SU-DHL-6 (cell line): ENCODE measurements around the gene TNS4.

ENCODE experiments used
- H2AFZ ChIP-seq: fragments of 200-600 bp; sonication (generic); 2 replicates; pipeline ENCODE4 v1.6.1; 2014; ENCODE audit warnings: low read depth, mild to moderate bottlenecking, moderate library complexity, mixed read lengths, antibody characterized with exemption, low read length; ENCODE audit not compliant: severe bottlenecking
- H3F3A ChIP-seq: fragments of 200-600 bp; shearing (Covaris generic); 2 replicates; pipeline ENCODE4 v1.6.0; 2016; ENCODE audit warnings: antibody characterized with exemption, mild to moderate bottlenecking; ENCODE audit not compliant: insufficient read depth
- H3K27ac ChIP-seq: fragments of 200-600 bp; sonication (generic); 2 replicates; pipeline ENCODE4 v1.5.1; 2016; ENCODE audit warnings: low read depth, mild to moderate bottlenecking, low read length, moderate library complexity, mixed read lengths
- H3K27me3 ChIP-seq: fragments of 200-600 bp; sonication (generic), shearing (Covaris generic); 2 replicates; pipeline ENCODE4 v1.6.0; 2014; ENCODE audit warnings: mild to moderate bottlenecking, low read length
- H3K36me3 ChIP-seq: fragments of 200-600 bp; sonication (generic); 2 replicates; pipeline ENCODE4 v1.6.1; 2014; ENCODE audit warnings: mild to moderate bottlenecking, low read length, mixed read lengths
- H3K4me2 ChIP-seq: fragments of 300-600, 200-600 bp; shearing (Covaris generic), sonication (generic); 2 replicates; pipeline ENCODE4 v1.6.0; 2014; ENCODE audit warnings: low read length, low read depth, mild to moderate bottlenecking; ENCODE audit not compliant: poor library complexity, severe bottlenecking
- H3K4me3 ChIP-seq: fragments of 200-600 bp; sonication (generic); 2 replicates; pipeline ENCODE4 v1.5.1; 2014; ENCODE audit warnings: antibody characterized with exemption, low read length, mild to moderate bottlenecking, mixed read lengths; ENCODE audit not compliant: insufficient read depth, poor library complexity, severe bottlenecking
- H3K79me2 ChIP-seq: fragments of 200-600 bp; sonication (generic); 2 replicates; pipeline ENCODE4 v1.6.1; 2014; ENCODE audit warnings: mild to moderate bottlenecking, low read length, moderate library complexity; ENCODE audit not compliant: insufficient read depth
- H3K9ac ChIP-seq: fragments of 200-600 bp; sonication (generic); 2 replicates; pipeline ENCODE4 v1.7.0; 2014; ENCODE audit warnings: mild to moderate bottlenecking, low read length
- H3K9me2 ChIP-seq: fragments of 200-600 bp; sonication (generic); replicated peaks from 2 replicates; pipeline ENCODE4 v1.6.1; 2014; ENCODE audit warnings: low read length; ENCODE audit not compliant: insufficient read depth
- H3K9me3 ChIP-seq: fragments of 200-600 bp; sonication (generic); 2 replicates; pipeline ENCODE4 v1.6.1; 2014; ENCODE audit warnings: low read length, mixed read lengths; ENCODE audit not compliant: insufficient read depth
- H4K20me1 ChIP-seq: fragments of 200-600 bp; sonication (generic); 2 replicates; pipeline ENCODE4 v1.6.1; 2014; ENCODE audit warnings: low read depth, mild to moderate bottlenecking, antibody characterized with exemption, low read length, moderate library complexity, mixed read lengths
- CTCF ChIP-seq: fragments of 200-600 bp; sonication (generic); IDR thresholded peaks from one replicate; pipeline ENCODE4 v1.5.1; 2017; ENCODE audit warnings: antibody characterized with exemption, mild to moderate bottlenecking, low read length, moderate library complexity; ENCODE audit not compliant: insufficient read depth, poor library complexity, severe bottlenecking
- EZH2phosphoT487 ChIP-seq: fragments of 200-600 bp; sonication (generic), shearing (Covaris generic); conservative IDR thresholded peaks from 2 replicates; pipeline ENCODE4 v1.6.1; 2018; ENCODE audit warnings: mild to moderate bottlenecking, antibody characterized with exemption, low read length, moderate library complexity, mixed read lengths

TNS4 gene

GRCh38 chr17:40506786-40507185, 5.4 kb upstream of the TNS4 start:
- Histone ChIP-seq H3K27me3 (no peaks in the 10 kb centered on the region), H3K4me3 (no peak overlapping the region), H3K27ac (no peak overlapping the region), H2AFZ (no peak overlapping the region), H3K9me2 (no peaks in the 10 kb centered on the region), H4K20me1 (no peaks in the 10 kb centered on the region), H3K9ac (no peak overlapping the region), H3K36me3 (no peaks in the 10 kb centered on the region), H3K79me2 (no peaks in the 10 kb centered on the region), H3K4me2 (no peak overlapping the region), H3F3A (no peaks in the 10 kb centered on the region), H3K9me3 (no peaks in the 10 kb centered on the region)
- TF ChIP-seq EZH2phosphoT487 (no peak), CTCF (no peak)

- TF ChIP-seq EZH2phosphoT487 (no peak), CTCF (no peak)
- H3K27me3 ChIP-seq = no peaks in the 10 kb centered on the region
- no peaks in the 10 kb centered on the region for H3K79me2 ChIP-seq
- H3K9ac ChIP-seq = no peak overlapping the region
- H2AFZ ChIP-seq = no peak overlapping the region
- no peak overlapping the region for H3K4me2 ChIP-seq
- H4K20me1 ChIP-seq = no peaks in the 10 kb centered on the region
- H3F3A ChIP-seq = no peaks in the 10 kb centered on the region
- H3K27ac ChIP-seq = no peak overlapping the region
- no peak overlapping the region for H3K4me3 ChIP-seq
- H3K36me3 ChIP-seq = no peaks in the 10 kb centered on the region
- H3K9me2 ChIP-seq = no peaks in the 10 kb centered on the region
- H3K9me3 ChIP-seq = no peaks in the 10 kb centered on the region
Measured at GRCh38 chr17:40503154-40503553, 1.7 kb upstream of the TNS4 start.

- TF ChIP-seq CTCF (no peak), EZH2phosphoT487 (no peak)
- no peaks in the 10 kb centered on the region for H3F3A ChIP-seq
- no peaks in the 10 kb centered on the region for H4K20me1 ChIP-seq
- H3K9me2 ChIP-seq = no peaks in the 10 kb centered on the region
- H3K9me3 ChIP-seq = no peaks in the 10 kb centered on the region
- no peak overlapping the region for H3K4me2 ChIP-seq
- H3K9ac ChIP-seq = no peak overlapping the region
- H3K79me2 ChIP-seq = no peaks in the 10 kb centered on the region
- H3K27me3 ChIP-seq = no peaks in the 10 kb centered on the region
- no peak overlapping the region for H3K27ac ChIP-seq
- H3K36me3 ChIP-seq = no peaks in the 10 kb centered on the region
- H2AFZ ChIP-seq = no peak overlapping the region
- no peak overlapping the region for H3K4me3 ChIP-seq
Measured at GRCh38 chr17:40502716-40503115, 1.3 kb upstream of the TNS4 start.

GRCh38 chr17:40500709-40501108, 714 bp downstream of the TNS4 start:
- Histone ChIP-seq H3K9ac (no peak overlapping the region), H3K27me3 (no peaks in the 10 kb centered on the region), H3K9me3 (no peaks in the 10 kb centered on the region), H3K27ac (no peak overlapping the region), H3K9me2 (no peaks in the 10 kb centered on the region), H3K79me2 (no peaks in the 10 kb centered on the region), H3F3A (no peaks in the 10 kb centered on the region), H3K36me3 (no peaks in the 10 kb centered on the region), H3K4me2 (no peak overlapping the region), H4K20me1 (no peaks in the 10 kb centered on the region), H3K4me3 (no peak overlapping the region), H2AFZ (no peak overlapping the region)
- TF ChIP-seq EZH2phosphoT487 (no peak), CTCF (no peak)
